ENCODE data around the gene DLG2. TPM values are rescaled to one million over a fixed set of nuclear protein-coding genes. Genes with fewer than 3 reads are reported as not detected.

Gene DLG2
- total RNA-seq, 1 donor from 2014 or later = 2.1 TPM

DNA sequence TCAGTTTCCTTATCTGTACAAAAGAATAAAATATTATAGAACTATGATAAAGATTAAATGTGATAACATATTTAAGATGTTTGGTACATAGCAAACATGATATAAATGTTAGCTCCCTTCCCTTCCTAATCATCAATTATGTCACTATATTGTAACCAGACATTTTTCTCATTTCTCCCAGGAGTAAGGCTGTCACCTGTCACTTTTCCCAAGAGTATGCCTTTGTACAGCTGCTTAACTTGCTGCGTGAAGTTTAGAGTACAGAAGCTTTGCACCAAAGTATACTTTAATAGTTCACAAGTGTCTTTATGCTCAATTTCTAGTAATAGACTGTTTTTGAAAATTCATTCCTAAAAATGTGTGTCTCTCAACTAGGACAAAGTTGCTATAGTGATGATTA is 186.9 kb downstream of the DLG2 start:
- TF ChIP-seq, protein P1, sequence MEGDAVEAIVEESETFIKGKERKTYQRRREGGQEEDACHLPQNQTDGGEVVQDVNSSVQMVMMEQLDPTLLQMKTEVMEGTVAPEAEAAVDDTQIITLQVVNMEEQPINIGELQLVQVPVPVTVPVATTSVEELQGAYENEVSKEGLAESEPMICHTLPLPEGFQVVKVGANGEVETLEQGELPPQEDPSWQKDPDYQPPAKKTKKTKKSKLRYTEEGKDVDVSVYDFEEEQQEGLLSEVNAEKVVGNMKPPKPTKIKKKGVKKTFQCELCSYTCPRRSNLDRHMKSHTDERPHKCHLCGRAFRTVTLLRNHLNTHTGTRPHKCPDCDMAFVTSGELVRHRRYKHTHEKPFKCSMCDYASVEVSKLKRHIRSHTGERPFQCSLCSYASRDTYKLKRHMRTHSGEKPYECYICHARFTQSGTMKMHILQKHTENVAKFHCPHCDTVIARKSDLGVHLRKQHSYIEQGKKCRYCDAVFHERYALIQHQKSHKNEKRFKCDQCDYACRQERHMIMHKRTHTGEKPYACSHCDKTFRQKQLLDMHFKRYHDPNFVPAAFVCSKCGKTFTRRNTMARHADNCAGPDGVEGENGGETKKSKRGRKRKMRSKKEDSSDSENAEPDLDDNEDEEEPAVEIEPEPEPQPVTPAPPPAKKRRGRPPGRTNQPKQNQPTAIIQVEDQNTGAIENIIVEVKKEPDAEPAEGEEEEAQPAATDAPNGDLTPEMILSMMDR (conservative IDR thresholded peaks at IDR 0.05) = no peak
- no peak overlapping the region for H3K27ac Mint-ChIP-seq (ENCODE audit: unreplicated experiment)
- no peak for DNase-seq (ENCODE audit: low read depth, low spot score)
- H3K4me3 Mint-ChIP-seq = no peak overlapping the region
- no peaks in the 10 kb centered on the region for H3K36me3 Mint-ChIP-seq (ENCODE audit: low read depth)
- no peaks in the 10 kb centered on the region for H3K4me1 Mint-ChIP-seq
- peaks cover 7% of the 10 kb centered on the region for H3K9me3 Mint-ChIP-seq
- H3K27me3 Mint-ChIP-seq (ENCODE audit: low read depth) = no peaks in the 10 kb centered on the region

DNA sequence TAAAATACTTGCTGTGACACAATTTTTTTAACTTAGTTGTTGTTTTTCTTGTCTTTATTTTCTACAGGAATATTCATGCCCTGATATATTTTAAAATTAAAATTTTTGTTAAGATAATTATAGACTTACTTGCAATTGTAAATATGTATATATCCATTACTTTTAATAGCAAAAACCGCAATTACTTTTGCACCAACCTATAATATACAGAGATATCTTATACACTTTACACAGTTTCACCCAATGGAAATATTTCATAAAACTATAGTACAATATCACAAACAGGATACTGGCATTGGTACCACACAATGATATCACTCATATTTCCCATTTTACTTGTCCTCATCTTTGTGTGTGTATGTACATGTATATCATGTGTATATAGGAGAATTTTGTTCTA is 188.8 kb downstream of the DLG2 start:
- TF ChIP-seq, protein P1 (conservative IDR thresholded peaks at IDR 0.05) = no peak
- H3K27ac Mint-ChIP-seq (ENCODE audit: unreplicated experiment) = no peak overlapping the region
- H3K4me3 Mint-ChIP-seq = no peak overlapping the region
- H3K9me3 Mint-ChIP-seq = peaks cover 11% of the 10 kb centered on the region
- no peaks in the 10 kb centered on the region for H3K36me3 Mint-ChIP-seq (ENCODE audit: low read depth)
- H3K4me1 Mint-ChIP-seq = no peaks in the 10 kb centered on the region
- no peak for DNase-seq (ENCODE audit: low read depth, low spot score)
- no peaks in the 10 kb centered on the region for H3K27me3 Mint-ChIP-seq (ENCODE audit: low read depth)

- TF ChIP-seq, protein P1 (conservative IDR thresholded peaks at IDR 0.05) = no peak
- Mint-ChIP-seq H3K27ac (ENCODE audit: unreplicated experiment) (no peak overlapping the region), H3K36me3 (ENCODE audit: low read depth) (peaks cover 5% of the 10 kb centered on the region), H3K4me1 (no peaks in the 10 kb centered on the region), H3K4me3 (no peak overlapping the region), H3K27me3 (ENCODE audit: low read depth) (no peaks in the 10 kb centered on the region), H3K9me3 (peaks cover 16% of the 10 kb centered on the region)
- DNase-seq (ENCODE audit: low read depth, low spot score) = no peak
These were observed 195.8 kb downstream of the DLG2 start for GRCh38 chr11:85431319-85431718.

DNA sequence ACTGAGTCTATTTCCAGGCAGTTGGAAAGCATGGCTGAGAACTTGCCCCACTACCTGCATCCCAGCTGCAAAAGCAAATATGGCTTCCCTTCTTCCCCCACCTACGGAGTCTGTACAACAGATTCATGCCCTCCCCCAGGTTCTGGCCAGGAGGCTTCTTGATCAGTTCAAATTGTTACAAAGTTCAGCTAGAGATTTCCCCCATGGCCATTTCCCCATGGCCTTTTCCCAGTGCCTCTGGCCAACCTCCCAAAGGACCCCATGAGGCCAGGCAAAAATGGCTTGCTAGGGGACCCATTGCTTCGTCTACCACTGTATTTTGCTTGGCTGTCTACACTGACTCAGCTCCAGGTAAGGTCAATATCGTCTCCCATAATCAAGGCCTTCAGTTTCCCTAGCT is 203.3 kb downstream of the DLG2 start:
- Mint-ChIP-seq H3K9me3 (peaks cover 11% of the 10 kb centered on the region), H3K27me3 (ENCODE audit: low read depth) (no peaks in the 10 kb centered on the region), H3K4me3 (no peak overlapping the region), H3K4me1 (no peaks in the 10 kb centered on the region), H3K36me3 (ENCODE audit: low read depth) (peaks cover 14% of the 10 kb centered on the region), H3K27ac (ENCODE audit: unreplicated experiment) (no peak overlapping the region)
- TF ChIP-seq, protein P1 (conservative IDR thresholded peaks at IDR 0.05) = no peak
- DNase-seq (ENCODE audit: low read depth, low spot score) = no peak

- TF ChIP-seq, protein P1 (conservative IDR thresholded peaks at IDR 0.05) = no peak
- no peak overlapping the region for H3K27ac Mint-ChIP-seq (ENCODE audit: unreplicated experiment)
- no peak for DNase-seq (ENCODE audit: low read depth, low spot score)
- H3K4me1 Mint-ChIP-seq = no peaks in the 10 kb centered on the region
- peaks cover 12% of the 10 kb centered on the region for H3K36me3 Mint-ChIP-seq (ENCODE audit: low read depth)
- peaks cover 11% of the 10 kb centered on the region for H3K9me3 Mint-ChIP-seq
- no peaks in the 10 kb centered on the region for H3K27me3 Mint-ChIP-seq (ENCODE audit: low read depth)
- no peak overlapping the region for H3K4me3 Mint-ChIP-seq
These were observed 203.8 kb downstream of the DLG2 start for GRCh38 chr11:85423316-85423715.

DNA sequence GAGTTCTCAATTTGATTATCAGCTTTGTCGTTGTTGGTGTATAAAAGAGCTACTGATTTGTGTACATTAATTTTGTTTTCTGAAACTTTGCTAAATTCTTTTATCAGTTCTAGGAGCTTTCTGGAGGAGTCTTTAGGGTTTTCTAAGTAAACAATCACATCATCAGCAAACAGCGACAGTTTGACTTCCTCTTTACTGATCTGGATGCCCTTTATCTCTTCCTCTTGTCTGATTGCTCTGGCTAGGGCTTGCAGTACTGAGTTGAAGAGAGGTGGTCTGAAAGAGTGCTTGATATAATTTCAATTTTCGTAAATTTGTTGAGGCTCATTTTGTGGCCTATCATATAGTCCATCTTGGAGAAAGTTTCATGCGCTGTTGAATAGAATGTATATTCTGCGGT is 213.0 kb downstream of the DLG2 start:
- H3K36me3 Mint-ChIP-seq (ENCODE audit: low read depth) = no peaks in the 10 kb centered on the region
- H3K9me3 Mint-ChIP-seq = peaks cover 6% of the 10 kb centered on the region
- no peaks in the 10 kb centered on the region for H3K27me3 Mint-ChIP-seq (ENCODE audit: low read depth)
- TF ChIP-seq, protein P1 (conservative IDR thresholded peaks at IDR 0.05) = no peak
- H3K27ac Mint-ChIP-seq (ENCODE audit: unreplicated experiment) = no peak overlapping the region
- H3K4me3 Mint-ChIP-seq = no peak overlapping the region
- no peak for DNase-seq (ENCODE audit: low read depth, low spot score)
- H3K4me1 Mint-ChIP-seq = no peaks in the 10 kb centered on the region
